NCI-H2196 (cell line): ENCODE measurements around the gene CDH13.

Source experiments
- DNase-seq: peaks from one replicate; lab custom pipeline; 2025; ENCODE audit not compliant: unreplicated experiment; lab: John Stamatoyannopoulos, UW

The CDH13 gene

GRCh38 chr16:82990155-82990554 is 363.4 kb downstream of the CDH13 start:
- DNase-seq = no peak

- no peak for DNase-seq
Measured at GRCh38 chr16:82991410-82991809, 364.6 kb downstream of the CDH13 start.

GRCh38 chr16:82991966-82992675 is 365.4 kb downstream of the CDH13 start:
- no peak for DNase-seq

GRCh38 chr16:82992786-82993185 is 366.0 kb downstream of the CDH13 start:
- no peak for DNase-seq

- no peak for DNase-seq
Measured at GRCh38 chr16:82993415-82993814, 366.6 kb downstream of the CDH13 start.

- no peak for DNase-seq
Measured at GRCh38 chr16:82993926-82994325, 367.2 kb downstream of the CDH13 start.

- DNase-seq = no peak
Measured at GRCh38 chr16:82995286-82995923, 368.6 kb downstream of the CDH13 start.

- no peak for DNase-seq
Measured at GRCh38 chr16:82995924-82996441, 369.2 kb downstream of the CDH13 start.

- no peak for DNase-seq
Measured at GRCh38 chr16:82996814-82997213, 370.0 kb downstream of the CDH13 start.

- DNase-seq = no peak
Measured at GRCh38 chr16:82999711-83000110, 372.9 kb downstream of the CDH13 start.

- peak; percentile 9 for DNase-seq
Measured at GRCh38 chr16:83002351-83003334, 375.9 kb downstream of the CDH13 start.

- DNase-seq = no peak
Measured at GRCh38 chr16:83004868-83005652, 378.3 kb downstream of the CDH13 start.

- DNase-seq = no peak
Measured at GRCh38 chr16:83005653-83006160, 378.9 kb downstream of the CDH13 start.

- no peak for DNase-seq
Measured at GRCh38 chr16:83010776-83011720, 384.3 kb downstream of the CDH13 start.

- no peak for DNase-seq
Measured at GRCh38 chr16:83011939-83012338, 385.2 kb downstream of the CDH13 start.

GRCh38 chr16:83013071-83013470 is 386.3 kb downstream of the CDH13 start:
- DNase-seq = no peak

- no peak for DNase-seq
Measured at GRCh38 chr16:83019963-83020362, 393.2 kb downstream of the CDH13 start.

GRCh38 chr16:83021045-83021444 is 394.3 kb downstream of the CDH13 start:
- no peak for DNase-seq

- DNase-seq = no peak
Measured at GRCh38 chr16:83021746-83022145, 395.0 kb downstream of the CDH13 start.
